Left ventricle myocardium superior (tissue), 1 donor: ENCODE results near the gene MTCL1. TPM values are rescaled to one million over a fixed set of nuclear protein-coding genes. Genes with fewer than 3 reads are reported as not detected.

ENCODE experiments used
- ATAC-seq: fragments of 200-7000 bp; cut with Tn5 transposase; one replicate; pipeline ENCODE4 v1.9.1; 2020; ENCODE audit warnings: mild to moderate bottlenecking, moderate library complexity
- DNase-seq: peaks from one replicate; pipeline ENCODE4 v3.0.0-alpha.2; 2020
- intact Hi-C: fragments of 100-400 bp; cut with micrococcal nuclease; formaldehyde crosslinking; loops from one replicate; pipeline ENCODE4 v1.11.0; 2022
- total RNA-seq: library from RNA; stranded (reverse); fragmentation: NEBNext Ultra II Directional; extraction: Animal tissue kit (Norgen Biotek cat#: 25700); gene quantifications from one replicate; pipeline ENCODE4 v1.2.1, GENCODE V29; 2021
- donor health status: DM: no; HTN: yes; CAD: no; lungs with severe emphysema.

Gene MTCL1
- total RNA-seq, 1 donor from 2014 or later = 6.7 TPM

DNA sequence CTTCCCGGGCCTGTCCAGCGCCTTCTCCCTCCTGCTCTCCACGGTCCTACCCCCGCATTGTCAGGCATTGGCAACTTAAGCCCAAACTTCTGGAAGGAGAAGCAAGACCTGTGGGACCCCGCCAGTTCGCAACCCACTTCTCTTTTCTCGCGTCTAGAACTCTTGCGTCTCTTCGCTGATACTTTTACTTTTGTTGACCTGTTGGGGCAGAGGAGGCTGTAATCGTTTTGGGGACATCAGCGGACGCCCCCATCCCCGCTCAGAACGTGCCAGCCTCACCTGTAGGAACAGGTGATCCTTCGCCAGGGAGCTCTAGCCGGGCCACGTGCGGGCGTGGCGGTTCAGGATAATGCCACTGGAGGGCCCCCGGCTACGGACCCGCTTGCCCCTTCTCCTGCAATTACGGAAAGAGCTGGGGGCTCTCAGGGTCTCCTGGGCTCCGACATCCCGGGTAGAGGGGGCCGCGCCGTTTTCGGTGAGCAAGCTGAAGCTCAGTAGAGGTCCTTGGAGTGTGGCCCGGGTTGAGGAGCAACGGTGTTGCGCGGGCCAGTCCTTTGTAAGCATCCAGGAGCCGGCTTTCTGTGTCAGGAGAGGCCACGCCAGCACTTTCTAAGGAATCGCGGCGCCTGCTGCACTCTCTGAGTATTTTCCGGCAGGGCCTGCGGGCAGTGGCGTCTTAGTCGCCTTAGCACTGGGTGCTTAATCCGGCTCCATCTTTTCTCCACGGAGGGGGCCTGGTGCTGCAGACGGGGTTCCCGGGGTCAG, 1.6 kb downstream of the MTCL1 start:
- peak; percentile 35 for DNase-seq
- ATAC-seq = no peak
- intact Hi-C loops = no loop called here

DNA sequence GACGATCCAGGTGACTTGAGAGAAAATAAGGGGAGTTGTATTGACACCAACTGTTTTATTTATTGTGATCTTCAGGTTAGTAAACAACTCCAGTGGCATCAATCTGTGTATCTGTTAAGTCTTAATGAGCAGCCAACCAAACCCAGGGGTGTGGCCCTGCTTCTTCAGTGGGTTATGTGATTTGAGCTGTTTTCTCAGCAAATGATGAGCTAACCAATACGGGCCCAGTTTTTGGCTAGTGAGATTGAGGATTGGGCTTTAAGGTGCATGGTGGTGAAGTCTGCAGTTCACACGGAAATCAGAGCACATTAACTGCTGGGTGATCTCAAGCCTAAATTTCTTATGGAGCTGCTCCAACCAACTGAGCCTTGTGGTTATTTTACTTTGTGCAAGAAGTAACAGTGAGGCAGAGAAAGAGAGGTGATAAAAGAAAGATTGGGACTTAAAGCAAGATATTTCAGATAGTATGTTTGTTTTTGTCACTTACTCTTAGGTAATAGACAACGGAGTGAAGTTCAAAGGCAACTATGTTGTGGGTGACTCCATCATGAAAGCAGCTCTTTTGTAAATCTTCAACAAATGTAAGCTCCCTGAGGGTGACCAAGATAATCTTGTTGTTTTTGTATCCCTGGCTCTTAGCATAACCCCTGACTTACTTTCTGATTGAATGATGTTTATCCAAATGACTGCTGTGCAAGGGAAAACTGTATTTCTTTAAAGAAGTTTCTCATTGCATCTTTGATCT, 2.4 kb downstream of the MTCL1 start:
- no peak for ATAC-seq
- DNase-seq = no peak
- intact Hi-C loops = no loop called here

DNA sequence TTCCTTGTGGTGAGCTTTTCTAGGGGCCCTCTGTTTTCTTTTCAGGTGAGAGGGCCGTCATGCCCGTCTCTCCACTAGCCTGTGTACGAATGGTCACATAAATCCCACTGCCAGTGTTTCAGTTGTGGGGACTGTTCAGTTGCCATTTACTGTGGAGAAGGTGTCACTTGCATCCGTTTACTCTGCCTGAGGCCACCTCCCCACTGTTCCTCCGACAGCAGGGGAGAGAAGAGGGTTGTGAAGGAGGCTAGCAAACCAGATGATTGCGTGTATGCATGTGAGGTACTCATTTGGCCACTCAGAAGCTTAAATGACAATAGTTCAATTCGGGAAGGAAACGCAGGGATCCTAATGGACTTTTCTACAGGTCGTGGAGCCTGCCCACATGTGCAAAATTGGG, 3.3 kb downstream of the MTCL1 start:
- DNase-seq (no peak), ATAC-seq (no peak)
- intact Hi-C loops = no loop called here

DNA sequence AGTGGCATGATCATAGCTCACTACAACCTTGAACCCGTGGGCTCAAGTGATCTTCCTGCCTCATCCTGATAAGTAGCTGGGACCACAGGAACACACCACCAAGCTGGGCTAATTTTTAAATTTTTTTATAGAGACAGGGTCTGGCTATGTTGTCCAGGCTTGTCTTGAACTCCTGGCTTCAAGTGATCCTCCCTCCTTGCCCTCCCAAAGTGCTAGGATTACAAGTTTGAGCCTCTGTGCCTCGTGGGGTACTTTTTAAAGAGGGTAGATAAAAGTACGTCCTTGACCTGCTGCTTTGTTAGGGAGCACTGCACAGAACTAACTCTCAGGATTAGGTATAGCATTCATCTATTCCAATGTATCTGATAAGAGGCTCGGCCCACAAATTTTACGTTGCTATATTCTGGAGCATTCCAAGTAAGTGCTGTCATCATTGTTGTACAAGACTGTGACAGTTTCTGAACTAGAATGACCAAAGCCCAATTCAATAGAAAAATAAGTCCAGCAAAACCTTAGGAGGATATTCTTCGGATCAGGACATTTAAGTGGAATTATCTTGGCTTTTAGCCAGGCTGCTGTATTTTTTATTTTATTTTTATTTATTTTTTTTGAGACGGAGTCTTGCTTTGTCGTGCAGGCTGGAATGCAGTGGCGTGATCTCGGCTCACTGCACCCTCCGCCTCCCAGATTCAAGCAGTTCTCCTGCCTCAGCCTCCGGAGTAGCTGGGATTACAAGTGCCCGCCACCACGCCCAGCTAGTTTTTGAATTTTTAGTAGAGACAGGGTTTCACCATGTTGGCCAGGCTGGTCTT, 4.1 kb downstream of the MTCL1 start:
- ATAC-seq (no peak), DNase-seq (no peak)
- intact Hi-C loops = no loop called here

DNA sequence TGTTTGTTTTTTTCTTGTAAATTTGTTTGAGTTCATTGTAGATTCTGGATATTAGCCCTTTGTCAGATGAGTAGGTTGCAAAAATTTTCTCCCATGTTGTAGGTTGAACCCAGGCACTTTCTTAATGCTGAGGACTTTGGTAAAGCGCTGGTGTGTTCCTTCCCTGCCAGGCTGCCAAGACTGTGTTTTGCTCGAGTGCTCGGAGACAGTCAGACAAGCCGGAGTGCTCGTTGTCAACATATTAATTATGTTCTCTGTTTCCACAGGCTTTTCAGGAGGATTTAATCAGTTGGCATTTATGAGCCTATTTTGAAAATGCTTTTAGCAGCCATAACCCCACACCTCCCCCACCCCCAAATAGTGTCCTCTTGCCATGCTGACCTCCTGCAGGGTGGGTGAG, 6.4 kb downstream of the MTCL1 start:
- DNase-seq (no peak), ATAC-seq (no peak)
- intact Hi-C loops = no loop called here

DNA sequence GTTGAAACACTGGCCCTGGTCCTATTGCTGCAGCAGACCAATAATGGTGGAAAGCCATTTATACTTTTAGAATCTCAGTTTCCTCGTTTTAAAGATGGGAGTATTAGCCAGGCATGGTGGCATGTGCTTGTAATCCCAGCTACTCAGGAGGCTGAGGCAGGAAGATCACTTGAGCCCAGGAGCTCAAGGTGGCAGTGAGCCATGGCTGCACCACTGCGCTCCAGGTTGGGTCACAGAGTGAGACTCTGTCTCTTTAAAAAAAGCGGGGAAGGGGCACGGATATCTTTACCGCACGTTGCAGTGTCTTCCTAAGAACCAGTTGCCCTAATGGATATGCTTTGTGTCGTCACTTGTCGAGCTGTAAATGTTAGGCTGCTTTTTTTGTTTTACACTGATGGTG, 8.3 kb downstream of the MTCL1 start:
- DNase-seq = no peak
- ATAC-seq = no peak
- intact Hi-C loops = no loop called here

DNA sequence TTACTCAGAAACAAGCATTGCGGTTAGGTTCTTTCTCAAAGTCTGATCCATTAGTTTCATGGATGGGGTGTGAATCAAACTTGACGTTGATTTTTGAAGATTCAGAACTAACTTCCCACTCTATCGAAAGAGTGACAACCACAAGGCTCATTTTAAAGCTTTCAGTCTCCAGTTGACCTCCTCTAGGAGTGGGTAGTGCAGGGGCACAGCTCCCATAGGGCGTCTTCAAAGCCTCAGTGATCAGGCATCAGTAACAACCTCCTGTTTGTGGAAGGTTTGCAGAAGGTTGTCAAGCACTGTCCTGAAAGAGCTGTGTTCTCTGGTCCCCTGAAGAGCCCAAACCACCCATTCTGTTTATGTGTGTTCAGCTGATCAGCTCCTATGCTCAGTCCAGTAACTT, 10.2 kb downstream of the MTCL1 start:
- ATAC-seq = no peak
- no peak for DNase-seq
- intact Hi-C loops = no loop called here

DNA sequence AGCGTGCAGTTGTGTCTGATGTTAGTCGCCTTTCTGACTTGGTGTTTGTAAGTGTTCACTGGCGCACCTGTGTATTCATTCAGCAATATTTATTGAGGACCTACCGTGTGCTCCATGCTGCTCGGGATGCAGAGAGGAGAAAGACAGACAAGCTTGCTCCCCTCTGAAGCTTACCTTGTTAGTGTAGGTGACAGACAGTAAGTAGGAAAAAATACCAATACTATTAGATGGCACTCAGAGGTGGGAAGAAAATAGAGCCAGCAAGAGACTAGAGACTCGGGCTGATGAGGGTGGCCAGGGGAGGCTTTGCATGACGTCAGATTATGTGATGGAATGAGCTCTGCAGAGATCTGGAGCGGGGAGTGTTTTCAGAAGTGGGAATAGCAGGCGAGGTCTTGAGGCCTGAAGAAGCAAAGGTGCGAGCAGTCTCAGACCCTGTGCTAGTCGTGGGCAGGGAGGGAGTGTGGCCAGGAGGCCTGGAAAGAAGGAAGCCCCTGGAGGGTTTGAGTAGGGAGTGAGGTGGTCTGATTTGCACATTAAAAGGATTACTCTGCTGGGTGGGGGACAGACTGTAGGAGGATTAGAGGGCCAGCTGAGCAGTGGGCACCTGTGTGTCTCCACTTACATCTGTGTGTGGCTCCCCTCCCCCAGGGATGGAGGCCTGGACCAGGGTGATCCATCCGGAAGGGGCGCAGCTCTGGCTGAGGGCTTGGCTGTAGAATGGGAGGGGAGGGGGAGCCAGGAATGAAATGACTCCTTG, 11.8 kb downstream of the MTCL1 start:
- intact Hi-C loops = no loop called here
- ATAC-seq (no peak), DNase-seq (no peak)

DNA sequence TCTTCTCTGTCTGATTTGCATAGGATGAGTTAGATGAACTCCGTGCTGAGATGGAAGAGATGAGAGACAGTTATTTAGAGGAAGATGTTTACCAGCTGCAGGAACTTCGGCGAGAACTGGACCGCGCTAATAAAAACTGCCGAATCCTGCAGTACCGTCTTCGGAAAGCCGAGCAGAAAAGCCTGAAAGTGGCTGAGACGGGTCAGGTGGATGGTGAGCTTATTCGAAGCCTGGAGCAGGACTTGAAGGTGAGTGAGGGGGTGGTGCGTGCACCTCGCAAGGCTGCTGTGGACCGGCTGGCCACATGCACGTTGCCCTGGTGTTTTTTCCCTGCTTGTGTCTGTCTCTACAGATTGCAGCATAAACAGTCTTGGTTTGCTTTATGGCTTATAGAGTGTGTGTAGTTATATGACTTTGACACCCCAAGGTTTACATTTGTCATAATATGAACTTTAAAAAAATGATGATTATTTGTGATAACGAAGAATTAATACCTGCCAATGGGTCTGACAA, 13.1 kb downstream of the MTCL1 start:
- intact Hi-C loops = no loop called here
- ATAC-seq (no peak), DNase-seq (no peak)

DNA sequence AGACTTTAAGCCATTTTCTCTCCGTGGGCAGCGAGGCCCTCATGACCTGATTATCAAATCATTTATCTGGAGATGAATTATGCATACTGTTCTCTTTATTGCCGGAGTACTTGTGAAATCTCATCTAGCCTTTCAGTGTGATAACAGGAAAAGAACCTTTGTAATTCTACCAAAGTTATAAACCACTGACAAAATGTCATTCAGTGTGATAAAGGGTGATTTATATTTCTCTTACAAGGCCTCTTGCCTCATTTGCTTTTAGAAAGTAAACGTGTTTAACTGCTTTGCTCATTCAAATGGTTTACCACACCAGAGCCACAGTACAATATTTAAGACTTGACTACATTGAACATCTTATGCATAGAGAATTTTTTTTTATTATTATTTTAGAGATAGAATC, 13.8 kb downstream of the MTCL1 start:
- ATAC-seq (no peak), DNase-seq (no peak)
- intact Hi-C loops = no loop called here

DNA sequence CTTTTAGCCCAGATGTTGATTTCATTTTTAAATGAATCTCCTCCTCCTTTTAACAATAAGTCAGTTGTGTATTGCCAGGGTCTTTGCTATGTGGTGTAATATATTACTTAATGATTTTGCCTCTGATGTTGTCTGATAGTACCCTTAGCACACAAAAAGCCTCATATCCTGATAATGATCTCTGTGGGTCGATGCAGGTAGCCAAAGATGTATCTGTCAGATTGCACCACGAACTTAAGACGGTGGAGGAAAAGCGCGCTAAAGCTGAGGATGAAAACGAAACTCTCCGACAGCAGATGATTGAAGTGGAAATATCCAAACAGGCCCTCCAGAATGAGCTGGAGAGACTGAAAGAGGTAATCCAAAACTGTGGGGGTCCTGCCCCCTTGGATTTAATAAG, 14.8 kb downstream of the MTCL1 start:
- DNase-seq (no peak), ATAC-seq (no peak)
- intact Hi-C loops = no loop called here

DNA sequence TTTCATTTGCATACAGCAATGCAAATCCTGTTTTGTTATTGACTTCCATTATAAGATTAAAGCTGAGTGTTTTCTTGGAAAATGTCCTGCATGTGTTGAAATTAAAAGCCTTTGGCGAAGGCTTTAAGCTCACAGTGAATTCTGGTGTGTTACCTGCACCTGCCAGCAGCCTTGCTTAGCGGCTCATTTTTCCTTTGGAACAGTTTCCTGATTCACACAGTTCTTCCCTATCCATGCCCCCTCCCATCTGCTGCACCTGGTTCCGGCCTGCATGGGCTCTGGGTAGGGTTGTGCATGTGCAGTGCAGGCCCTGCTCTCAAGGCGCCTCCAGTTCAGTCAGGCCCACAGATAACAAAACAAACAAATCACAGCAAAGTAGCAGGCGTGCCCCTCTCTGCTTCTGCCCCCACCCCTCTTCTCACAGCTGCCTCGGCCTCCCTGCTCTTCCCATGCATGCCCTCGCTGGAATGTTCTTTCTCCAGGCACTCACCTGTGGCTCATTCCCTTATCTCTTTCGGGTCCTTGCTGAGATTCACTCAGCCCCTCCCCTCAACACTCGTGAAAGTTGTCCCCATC, 15.8 kb downstream of the MTCL1 start:
- DNase-seq = no peak
- intact Hi-C loops = no loop called here
- ATAC-seq = no peak

DNA sequence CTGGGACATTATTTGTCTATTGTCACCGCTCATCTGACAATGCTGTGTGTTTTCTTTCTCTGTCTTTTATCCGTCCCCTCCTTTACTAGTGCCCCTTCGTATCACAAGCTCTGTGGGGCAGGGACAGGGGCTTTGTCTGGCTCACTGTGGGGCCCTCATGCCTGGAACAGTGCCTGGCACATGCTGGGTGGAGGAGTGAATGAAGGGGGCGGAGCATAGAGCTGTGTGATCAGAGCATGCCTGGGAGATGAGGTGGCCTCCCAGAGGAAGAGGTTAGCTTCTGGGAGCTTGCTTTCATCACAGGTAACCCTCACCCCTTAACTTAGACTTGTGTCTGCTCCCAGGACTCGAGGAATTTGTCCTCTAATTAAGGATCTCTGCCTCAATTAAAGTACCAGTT, 16.4 kb downstream of the MTCL1 start:
- intact Hi-C loops = no loop called here
- no peak for ATAC-seq

DNA sequence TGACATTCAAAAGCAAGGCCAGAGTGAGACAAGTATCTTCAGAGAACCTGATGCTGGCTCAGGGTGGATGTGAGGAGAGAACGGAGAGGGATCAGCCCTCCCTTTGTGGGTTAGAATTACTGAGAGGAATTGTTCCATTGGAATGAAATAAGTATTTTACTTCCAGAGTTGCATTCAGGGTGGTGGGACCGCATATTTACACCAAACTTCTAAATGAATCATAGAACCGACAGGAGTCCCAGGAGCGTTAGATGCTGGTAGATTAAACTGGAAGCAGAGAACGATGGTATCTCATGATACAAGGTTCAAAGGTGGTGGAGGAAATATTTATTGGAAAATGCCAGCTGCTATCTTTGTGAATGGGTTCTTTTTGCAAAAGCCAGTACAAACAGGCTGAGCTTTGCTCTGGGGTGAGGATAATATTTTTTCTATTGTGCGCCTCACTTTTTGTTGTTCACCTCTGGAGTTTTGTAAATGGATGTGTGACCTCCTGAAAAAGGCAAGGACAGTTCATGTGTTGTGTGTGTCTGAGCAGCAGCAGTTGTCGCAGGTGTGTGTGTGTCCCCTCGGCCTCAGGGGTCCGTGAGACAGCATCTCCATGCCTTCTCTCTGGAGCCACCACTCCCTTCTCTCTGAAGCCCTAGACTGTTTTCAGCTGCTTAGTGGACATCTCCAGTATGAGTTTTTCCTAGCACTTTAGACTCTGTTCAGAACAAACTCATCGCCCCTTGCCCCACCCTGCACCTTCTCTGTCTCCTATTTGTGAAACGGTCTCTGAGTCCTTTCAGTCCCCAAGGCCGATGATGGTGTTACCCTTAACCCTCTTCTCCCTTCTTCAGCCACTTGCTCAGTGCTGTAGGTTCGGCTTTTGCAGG, 17.8 kb downstream of the MTCL1 start:
- intact Hi-C loops = no loop called here
- ATAC-seq (no peak), DNase-seq (no peak)

More for the DNA sequence above, 16.4 kb downstream of the MTCL1 start:
- no peak for DNase-seq

DNA sequence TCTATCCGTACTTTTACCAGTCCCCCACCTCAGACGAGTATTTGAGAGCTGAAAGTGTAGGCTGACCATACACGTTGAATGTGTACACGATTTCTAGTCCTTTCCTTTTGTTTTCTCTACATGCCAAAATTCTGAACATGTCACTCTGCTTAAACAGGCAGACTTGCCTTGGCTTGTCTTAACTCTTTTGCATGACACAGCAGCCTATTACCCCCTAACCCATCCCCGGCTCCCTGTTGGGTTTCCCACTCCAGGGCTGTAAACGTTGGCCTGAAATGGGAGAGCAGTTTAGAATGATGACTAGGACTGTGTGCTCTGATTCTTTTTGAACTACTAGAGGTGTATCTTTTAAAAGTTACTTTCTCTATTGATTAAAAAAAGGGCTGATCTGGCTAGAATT, 19.1 kb downstream of the MTCL1 start:
- no peak for ATAC-seq
- DNase-seq = no peak
- intact Hi-C loops = no loop called here

DNA sequence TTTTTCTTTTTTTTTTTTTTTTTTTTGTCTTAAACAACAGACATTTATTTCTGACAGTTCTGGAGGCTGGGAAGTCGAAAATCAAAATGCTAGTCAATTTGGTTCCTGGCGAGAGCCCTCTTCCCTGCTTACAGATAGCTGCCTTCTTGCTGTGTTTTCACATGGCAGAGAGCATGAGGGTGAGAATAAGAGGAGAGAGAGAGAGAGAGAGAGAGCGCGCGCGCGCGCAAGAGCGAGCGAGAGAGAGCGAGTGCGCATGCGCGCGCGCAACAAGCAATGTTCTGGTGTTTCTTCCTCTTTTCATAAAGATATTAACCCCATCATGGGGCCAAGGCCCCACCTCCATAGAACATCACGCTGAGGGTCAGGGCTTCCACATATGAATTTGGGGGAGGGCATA, 20.9 kb downstream of the MTCL1 start:
- ATAC-seq (no peak), DNase-seq (no peak)
- intact Hi-C loops = no loop called here

DNA sequence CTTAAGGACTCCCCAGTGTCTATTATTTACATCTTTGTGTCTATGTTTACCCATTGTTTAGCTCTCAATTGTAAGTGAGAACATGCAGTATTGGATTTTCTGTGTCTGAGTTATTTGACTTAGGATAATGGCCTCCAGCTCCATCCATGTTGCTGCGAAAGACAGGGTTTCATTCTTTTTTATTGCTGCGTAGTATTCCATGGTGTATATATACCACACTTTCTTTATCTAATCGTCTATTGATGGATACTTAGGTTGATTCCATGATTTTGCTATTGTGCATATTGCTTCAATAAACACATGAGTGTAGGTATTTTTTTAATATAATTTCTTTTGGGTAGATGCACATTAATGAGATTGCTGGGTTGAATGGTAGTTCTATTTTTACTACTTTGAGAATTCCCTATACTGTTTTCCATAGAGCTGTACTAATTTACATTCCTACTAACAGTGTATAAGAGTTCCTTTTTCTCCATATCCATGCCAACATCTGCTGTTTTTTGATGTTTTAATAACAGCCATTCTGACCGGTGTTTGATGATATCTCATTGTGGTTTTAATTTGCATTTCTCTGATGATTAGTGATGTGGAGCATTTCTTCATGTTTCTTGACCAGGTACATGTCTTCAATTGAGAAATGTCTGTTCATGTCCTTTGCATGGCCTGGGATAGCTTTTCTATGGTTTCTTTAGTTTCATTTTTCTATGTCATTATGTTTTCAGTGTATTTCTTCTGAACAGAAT, 21.8 kb downstream of the MTCL1 start:
- intact Hi-C loops = no loop called here
- no peak for ATAC-seq

More for the DNA sequence above, 21.8 kb downstream of the MTCL1 start:
- no peak for DNase-seq
